Hematopoietic multipotent progenitor cell (in vitro differentiated cells): Measurements from ENCODE around the gene DNHD1. TPM values are rescaled to one million over a fixed set of nuclear protein-coding genes. Genes with fewer than 3 reads are reported as not detected.

ENCODE experiments used
- total RNA-seq: library from RNA; depleted of rRNA; stranded (reverse); fragments of >200 nt; gene quantifications from one replicate; pipeline ENCODE4 v1.2.3, GENCODE V29; 2012

Gene DNHD1
- total RNA-seq, 1 donor, result 15.6 TPM

Other genes starting within 250 kb of the DNHD1 start
- gene CCKBR, start 237.4 kb upstream of the DNHD1 start, total RNA-seq, result not detected
- 0.27 TPM for gene CAVIN3, start 176.8 kb upstream of the DNHD1 start, total RNA-seq
- gene SMPD1, start 106.8 kb upstream of the DNHD1 start, total RNA-seq, result 14.0 TPM
- 23.7 TPM for gene APBB1, start 78.2 kb upstream of the DNHD1 start, total RNA-seq
- gene HPX, start 56.3 kb upstream of the DNHD1 start, total RNA-seq, result 1.6 TPM
- gene TRIM3, start 23.3 kb upstream of the DNHD1 start, total RNA-seq, result 21.3 TPM
- gene ARFIP2, start 15.9 kb upstream of the DNHD1 start, total RNA-seq, result 46.3 TPM
- 83.2 TPM for gene TIMM10B, start 15.8 kb upstream of the DNHD1 start, total RNA-seq
- gene RRP8, start 106.3 kb downstream of the DNHD1 start, total RNA-seq, result 11.0 TPM
- gene ILK, start 106.5 kb downstream of the DNHD1 start, total RNA-seq, result 107 TPM
- gene TAF10, start 114.9 kb downstream of the DNHD1 start, total RNA-seq, result 37.7 TPM
- gene TPP1, start 122.1 kb downstream of the DNHD1 start, total RNA-seq, result 260 TPM
- gene DCHS1, start 158.5 kb downstream of the DNHD1 start, total RNA-seq, result 22.4 TPM
- gene MRPL17, start 186.1 kb downstream of the DNHD1 start, total RNA-seq, result 16.2 TPM